Activated CD8-positive, alpha-beta memory T cell treated with anti-CD3 and anti-CD28 coated beads, Interleukin-2, amount 50 U/mL, for 1 hour (primary cell): Measurements from ENCODE around the gene CCND3.
A peak's percentile ranks its signal among the peaks of the same experiment; 100 is the strongest.

Experiments
- DNase-seq: peaks from one replicate; pipeline ENCODE4 v3.0.0-alpha.2; 2020; ENCODE audit errors: extremely low read depth

Gene CCND3

GRCh38 chr6:41921712-41921998 lies 20.0 kb downstream of the CCND3 start:
- no peak for DNase-seq

- peak; percentile 81 for DNase-seq
Observed at GRCh38 chr6:41920921-41921711, 20.5 kb downstream of the CCND3 start, which contains the start of the genes BYSL and MED20. Gene BYSL, plus strand, starts transcription at chr6:41921499. Its CDS starts 64 bp downstream, at chr6:41921563. Gene MED20, minus strand, starts transcription at chr6:41921139. Its CDS starts 121 bp downstream, at chr6:41921018.

- no peak for DNase-seq
Observed at GRCh38 chr6:41917528-41917927, 24.1 kb downstream of the CCND3 start.

GRCh38 chr6:41914869-41915530 lies 26.6 kb downstream of the CCND3 start:
- no peak for DNase-seq

DNA sequence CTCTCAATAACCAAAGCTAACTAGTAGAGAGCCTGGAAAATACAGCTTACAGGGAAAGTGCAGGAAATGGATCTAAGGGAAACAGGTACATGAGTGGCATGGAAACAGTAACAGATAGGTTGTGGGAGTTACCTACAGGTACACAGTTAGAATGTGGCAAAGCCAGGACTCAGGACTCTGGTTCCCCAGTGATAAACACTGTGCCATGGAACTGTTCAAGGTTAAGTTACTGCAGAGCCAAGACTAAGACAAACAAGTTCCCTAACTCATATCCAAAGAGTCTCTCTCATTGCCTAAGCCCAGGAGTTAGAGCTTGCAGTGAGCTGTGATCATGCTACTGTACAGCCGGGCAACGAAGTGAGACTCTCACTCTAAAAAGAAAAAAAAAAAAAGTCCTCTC lies 27.3 kb downstream of the CCND3 start:
- DNase-seq, result no peak

DNA sequence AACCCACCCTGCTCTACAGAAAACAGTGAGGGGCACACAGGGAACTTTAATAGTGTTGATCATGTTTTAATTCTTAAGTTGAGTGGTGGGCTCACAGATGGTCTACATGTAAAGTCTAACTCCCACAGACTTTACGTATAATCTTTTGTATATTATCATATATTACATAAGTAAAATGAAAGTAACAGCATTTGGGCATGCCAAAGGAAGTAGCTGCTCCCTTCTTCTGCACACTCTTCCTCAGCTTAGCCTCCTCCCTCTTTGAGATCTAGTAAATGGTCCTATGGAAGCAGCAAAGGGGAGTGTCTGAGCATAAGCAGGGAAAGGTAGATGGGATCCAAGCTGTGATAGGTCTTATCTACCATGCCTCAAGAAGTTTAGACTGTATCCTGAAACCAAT lies 31.9 kb downstream of the CCND3 start:
- no peak for DNase-seq

- peak; percentile 22 for DNase-seq
Observed at GRCh38 chr6:41901882-41902519, 39.6 kb downstream of the CCND3 start.

DNA sequence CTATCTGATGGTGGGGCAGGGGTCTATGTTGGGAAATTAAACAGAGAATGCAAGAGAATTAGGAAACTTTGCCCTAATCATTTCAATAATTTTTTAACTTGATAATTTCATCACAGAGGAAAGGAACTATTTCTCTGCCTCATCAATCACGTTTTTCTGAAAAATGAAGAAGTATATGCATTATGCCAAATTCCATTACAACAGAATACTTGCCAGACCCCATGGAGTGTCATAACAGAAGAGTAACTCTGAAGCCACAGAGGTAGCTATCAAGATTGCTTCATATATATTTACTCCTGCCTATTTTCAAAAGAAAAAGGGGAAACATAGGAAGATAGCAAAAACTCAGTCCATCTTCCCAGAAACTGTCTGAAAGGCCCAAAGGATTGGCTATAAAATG lies 40.7 kb downstream of the CCND3 start:
- no peak for DNase-seq

- no peak for DNase-seq
Observed at GRCh38 chr6:41896281-41896680, 45.3 kb downstream of the CCND3 start.

- peak; percentile 63 for DNase-seq
Observed at GRCh38 chr6:41895300-41896233, 46.0 kb downstream of the CCND3 start, which contains the start of gene USP49. Gene USP49, minus strand, starts transcription at chr6:41895375. Its CDS starts 88,392 bp downstream, at chr6:41806983.

DNA sequence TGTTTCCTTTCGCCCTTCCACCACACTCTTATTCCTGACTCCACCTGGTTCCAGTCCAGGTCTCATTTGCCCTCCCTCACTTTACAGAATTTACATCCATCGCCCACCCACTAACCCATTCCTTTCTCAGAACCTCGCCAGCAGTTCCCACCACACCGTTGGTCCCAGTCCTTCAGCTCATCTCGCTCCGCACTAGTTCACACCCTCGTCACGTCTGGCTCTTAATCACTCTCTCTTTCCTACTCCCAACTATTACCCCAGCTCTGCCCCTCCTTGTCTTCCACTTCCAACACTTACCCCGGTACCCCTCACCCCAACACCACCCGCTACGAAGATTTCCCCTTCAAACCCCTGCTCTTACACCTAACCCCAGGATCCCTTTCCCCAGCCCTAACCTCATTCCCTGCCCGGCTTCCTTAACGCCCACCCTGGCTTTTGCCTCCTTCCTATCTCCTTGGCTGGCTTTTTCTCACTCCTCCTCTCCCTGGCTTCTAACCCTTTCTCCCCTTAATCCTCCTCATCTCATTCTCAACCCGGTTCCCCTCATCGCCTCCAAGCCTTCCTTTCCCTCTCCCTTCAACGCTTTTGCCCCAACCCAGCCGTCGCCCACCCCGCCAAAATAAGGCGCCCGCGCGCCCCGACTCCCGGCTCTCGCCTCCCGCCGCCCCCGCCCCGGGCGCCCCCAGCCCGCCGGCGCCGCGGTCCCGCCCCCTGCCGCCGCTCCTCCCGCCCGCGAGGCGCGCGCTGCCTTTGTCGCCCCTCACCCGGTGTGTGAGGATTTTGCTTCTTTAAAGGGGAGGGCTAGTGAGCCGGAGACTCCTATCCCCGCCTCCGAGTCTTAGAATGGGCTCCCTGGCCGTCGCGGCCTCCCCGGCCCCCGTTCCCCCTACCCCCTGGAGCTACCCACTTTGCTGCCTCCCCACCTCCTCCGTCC lies 47.0 kb downstream of the CCND3 start:
- no peak for DNase-seq

GRCh38 chr6:41892921-41893564 lies 48.6 kb downstream of the CCND3 start:
- no peak for DNase-seq

GRCh38 chr6:41887331-41887751 lies 54.3 kb downstream of the CCND3 start:
- no peak for DNase-seq

GRCh38 chr6:41885930-41886329 lies 55.7 kb downstream of the CCND3 start:
- no peak for DNase-seq

DNA sequence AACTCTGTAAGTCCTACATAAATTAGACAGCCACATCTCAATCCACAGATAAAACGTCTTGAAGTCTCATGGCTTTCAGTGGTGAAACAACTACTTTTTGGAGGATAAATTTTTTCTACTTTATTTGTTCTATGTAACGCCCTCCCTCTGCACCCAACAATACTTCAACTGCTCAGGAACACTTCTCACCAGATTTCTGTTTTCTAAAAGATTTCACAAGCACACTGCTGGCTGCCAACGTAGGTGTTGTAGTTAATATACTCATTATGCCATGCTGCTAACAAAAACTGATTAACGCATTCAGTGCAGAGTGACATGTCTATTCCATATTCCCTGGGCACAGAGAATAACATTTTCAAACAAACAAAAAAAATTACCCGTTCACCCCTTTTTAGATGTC lies 56.7 kb downstream of the CCND3 start:
- no peak for DNase-seq
